LNCaP clone FGC (cell line): Measurements from ENCODE around the gene SIRT1.
"Not testable (repeated sequence)": the region's sequence is repeated elsewhere in the genome, so short reads cannot be mapped to it uniquely, and the experiment has no call there.

ENCODE experiments used
- DNase-seq: peaks from one replicate; pipeline ENCODE4 v3.0.0-alpha.2; 2011; ENCODE audit warnings: low read depth
- H3K4me3 ChIP-seq: 2 replicates; pipeline ENCODE4 v1.5.1; 2011; ENCODE audit warnings: mild to moderate bottlenecking, low read depth, low read length, control low read depth
- TF ChIP-seq, protein P1 (sequence below): IDR thresholded peaks from 2 replicates; pipeline ENCODE4 v1.5.1; 2012; ENCODE audit warnings: mild to moderate bottlenecking; ENCODE audit not compliant: control insufficient read depth, insufficient read depth; ENCODE audit errors: extremely low read depth

The SIRT1 gene

DNA sequence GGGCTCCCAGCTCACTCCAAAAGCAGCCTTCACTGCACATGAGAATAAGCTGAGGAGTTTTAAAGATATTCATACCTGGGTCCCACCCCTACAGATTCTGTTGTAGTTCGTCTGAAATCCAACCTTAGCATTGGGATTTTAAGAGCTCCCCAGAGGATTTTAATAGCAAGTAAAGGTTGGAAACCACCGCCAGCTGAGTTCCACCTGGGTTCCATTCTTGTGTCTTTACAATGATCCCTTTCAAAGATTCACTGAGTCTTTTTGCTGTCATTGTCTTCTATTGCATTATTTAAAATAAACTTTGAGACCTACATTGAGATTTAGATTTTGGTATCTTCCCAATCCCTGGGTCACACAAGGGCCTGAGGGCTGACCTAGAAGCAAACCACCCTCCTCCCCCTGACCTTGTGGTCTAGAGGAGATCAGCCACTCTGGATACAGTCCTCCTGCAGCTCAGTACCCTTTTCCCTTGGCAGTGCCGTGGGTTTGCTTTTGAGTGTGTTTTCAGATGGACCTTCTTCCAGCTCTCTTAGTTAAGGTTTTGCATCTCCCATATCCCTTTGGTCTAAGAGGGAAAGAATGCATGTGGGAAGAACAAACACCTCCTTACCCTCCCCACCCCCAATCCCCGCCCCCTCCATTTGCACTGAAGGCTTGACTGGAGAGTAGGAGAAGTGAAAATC lies 22.6 kb upstream of the SIRT1 start:
- TF ChIP-seq, protein P1, sequence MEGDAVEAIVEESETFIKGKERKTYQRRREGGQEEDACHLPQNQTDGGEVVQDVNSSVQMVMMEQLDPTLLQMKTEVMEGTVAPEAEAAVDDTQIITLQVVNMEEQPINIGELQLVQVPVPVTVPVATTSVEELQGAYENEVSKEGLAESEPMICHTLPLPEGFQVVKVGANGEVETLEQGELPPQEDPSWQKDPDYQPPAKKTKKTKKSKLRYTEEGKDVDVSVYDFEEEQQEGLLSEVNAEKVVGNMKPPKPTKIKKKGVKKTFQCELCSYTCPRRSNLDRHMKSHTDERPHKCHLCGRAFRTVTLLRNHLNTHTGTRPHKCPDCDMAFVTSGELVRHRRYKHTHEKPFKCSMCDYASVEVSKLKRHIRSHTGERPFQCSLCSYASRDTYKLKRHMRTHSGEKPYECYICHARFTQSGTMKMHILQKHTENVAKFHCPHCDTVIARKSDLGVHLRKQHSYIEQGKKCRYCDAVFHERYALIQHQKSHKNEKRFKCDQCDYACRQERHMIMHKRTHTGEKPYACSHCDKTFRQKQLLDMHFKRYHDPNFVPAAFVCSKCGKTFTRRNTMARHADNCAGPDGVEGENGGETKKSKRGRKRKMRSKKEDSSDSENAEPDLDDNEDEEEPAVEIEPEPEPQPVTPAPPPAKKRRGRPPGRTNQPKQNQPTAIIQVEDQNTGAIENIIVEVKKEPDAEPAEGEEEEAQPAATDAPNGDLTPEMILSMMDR = no peak
- DNase-seq = no peak
- H3K4me3 ChIP-seq = no peak overlapping the region

DNA sequence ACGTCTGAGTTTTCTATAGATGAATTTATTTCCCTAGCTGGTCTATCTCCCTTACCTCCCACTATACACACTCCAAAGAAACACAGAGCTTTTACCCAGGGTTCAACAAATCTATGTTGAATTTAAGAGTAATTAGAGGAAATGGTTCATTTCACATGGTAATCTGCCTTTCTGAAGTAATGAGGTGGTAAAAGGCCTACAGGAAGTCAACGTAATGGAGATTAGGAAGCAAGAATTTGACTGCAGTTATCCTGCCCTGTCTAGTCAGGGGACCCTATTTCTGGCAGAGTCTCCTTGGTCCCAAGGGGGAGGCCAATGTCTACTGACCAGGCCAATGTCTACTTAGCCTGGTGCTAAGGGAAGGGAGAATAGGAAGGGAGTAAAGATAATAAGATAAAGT lies 21.4 kb upstream of the SIRT1 start:
- TF ChIP-seq, protein P1 = no peak
- H3K4me3 ChIP-seq = no peak overlapping the region
- DNase-seq = no peak

DNA sequence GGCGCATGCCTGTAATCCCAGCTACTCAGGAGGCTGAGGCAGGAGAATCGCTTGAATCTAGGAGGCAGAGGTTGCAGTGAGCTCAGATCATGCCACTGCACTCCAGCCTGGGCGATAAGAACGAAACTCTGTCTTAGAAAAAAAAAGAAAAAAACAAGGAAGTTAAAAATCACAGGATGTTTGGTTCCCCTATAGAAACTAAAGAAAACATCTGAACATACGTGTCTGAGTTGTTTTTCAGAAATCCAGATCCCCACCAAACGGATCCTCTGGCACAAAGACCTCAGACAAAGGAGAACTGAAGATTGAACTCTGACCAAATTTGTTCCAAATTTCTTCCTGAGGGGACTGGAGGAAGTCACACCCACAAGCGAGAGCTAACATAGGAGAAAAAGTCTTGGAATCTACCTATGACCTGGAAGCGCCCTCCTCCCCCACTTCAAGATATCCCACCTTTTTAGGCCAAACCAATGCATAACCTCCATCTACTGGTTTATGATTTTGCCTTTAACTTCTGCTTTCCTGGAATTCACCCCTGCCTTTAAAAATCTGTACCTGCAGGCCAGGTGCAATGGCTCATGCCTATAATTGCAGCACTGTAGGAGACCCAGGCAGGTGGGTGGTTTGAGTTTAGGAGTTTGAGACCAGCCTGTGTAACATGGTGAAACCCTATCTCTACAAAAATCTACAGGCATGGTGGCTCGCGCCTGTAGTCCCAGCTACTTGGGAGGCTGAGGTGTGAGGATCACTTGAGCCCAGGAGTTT lies 19.7 kb upstream of the SIRT1 start:
- TF ChIP-seq, protein P1 = no peak
- DNase-seq = no peak
- H3K4me3 ChIP-seq = no peak overlapping the region

DNA sequence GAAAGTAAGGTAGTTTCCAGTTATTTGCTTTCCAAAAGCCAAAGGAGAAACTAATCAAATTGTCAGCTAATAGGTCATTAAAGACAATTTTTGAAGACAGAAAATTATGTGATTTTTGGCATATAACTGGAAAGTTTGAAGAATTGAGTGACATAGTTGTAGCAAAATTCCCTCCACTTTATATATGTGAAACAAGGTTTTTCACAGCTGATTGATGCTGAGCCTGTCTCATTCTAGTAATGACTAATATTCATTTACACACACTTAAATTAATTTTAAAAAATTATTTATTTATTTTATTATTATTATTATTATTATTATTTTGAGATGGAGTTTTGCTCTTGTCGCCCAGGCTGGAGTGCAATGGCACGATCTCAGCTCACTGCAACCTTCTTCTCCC lies 16.3 kb upstream of the SIRT1 start:
- no peak for DNase-seq
- TF ChIP-seq, protein P1 = no peak
- H3K4me3 ChIP-seq = no peak overlapping the region

DNA sequence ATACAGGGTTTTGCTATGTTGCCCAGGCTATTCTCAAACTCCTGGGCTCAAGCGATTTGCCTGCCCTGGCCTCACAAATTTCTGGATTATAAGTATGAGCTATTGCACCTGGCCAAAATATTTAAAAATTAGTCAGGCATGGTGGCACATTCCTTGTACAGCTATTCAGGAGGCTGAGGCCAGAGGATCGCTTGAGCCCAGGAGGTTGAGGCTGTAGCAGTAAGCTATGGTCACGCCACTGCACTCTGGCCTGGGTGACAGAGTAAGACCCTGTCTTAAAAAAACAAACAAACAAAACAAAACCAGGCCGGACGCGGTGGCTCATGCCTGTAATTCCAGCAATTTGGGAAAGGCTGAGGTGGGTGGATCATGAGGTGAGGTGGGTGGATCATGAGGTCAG lies 14.5 kb upstream of the SIRT1 start:
- H3K4me3 ChIP-seq = no peak overlapping the region
- TF ChIP-seq, protein P1 = no peak
- DNase-seq = no peak

DNA sequence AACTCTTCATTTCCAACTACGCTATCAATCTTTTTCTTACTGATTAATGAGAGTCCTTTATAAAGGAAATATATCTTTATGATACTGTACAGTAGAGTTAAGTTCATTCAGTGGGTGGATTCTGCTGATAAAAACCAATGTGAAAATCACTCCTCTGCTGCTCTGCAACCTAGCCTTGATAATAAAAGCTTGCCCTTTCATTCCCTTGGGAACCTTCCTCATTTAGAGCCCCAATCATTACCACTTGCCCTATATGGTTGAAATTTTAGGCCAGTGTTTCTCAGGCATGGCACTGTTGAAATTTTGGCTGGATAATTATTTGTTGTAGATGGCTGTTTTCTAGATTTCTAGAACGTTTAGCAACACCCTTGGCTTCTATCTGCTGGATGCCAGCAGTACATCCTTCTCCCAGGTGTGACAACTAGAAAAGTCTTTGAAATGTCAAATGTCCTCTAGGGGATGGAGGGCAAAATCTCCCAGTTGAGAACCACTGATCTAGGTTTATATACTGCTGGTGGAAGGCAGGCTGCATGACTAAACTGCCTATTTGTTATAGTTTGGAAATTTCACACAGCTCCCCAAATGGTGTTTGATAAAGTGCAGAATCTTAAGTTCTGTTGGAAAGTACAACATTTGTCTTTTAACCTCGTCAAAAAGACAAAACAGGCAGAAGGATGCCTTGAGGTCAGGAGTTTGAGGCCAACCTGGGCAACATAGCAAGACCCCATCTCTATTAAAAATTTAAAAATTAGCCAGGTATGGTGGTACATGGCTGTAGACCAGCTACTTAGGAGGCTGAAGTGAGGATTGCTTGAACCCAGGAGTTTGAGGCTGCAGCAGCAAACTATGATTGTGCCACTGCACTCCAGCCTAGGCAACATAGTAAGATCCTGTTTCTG lies 8.9 kb upstream of the SIRT1 start:
- TF ChIP-seq, protein P1 = no peak
- no peak overlapping the region for H3K4me3 ChIP-seq
- DNase-seq = no peak

DNA sequence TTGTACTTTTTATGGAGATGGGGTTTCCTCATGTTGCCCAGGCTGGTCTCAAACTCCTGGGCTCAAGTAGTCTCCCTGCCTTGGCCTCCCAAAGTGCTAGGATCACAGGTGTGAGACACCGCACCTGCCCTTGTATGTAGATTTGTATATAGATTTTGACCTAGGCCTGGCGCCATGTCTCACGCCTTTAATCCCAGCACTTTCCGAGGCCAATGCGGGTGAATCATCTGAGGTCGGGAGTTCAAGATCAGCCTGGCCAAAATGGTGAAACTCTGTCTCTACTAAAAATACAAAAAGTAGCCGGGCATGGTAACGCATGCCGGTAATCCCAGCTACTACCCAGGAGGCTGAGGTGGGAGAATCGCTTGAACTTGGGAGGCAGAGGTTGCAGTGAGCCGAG lies 7.0 kb upstream of the SIRT1 start:
- not testable (repeated sequence) for DNase-seq, H3K4me3 ChIP-seq
